Sigmoid colon (tissue), 7 donors: ENCODE measurements around the gene NEMP2. TPM values are rescaled to one million over a fixed set of nuclear protein-coding genes. Genes with fewer than 3 reads are reported as not detected.

ENCODE experiments used
- DNase-seq: peaks from one replicate; pipeline ENCODE4 v3.0.0-alpha.2; 2019
- H3K27ac ChIP-seq, 4 donors: fragments of 200-600 bp; sonication (generic); one replicate each; pipeline ENCODE4 v1.5.1; 2016 to 2019; ENCODE audit warnings: mild to moderate bottlenecking in 1 of 4
- H3K27me3 ChIP-seq, 3 donors: fragments of 200-600 bp; sonication (generic); one replicate each; pipeline ENCODE4 v1.5.1; 2019; ENCODE audit warnings: mild to moderate bottlenecking in 1 of 3
- H3K36me3 ChIP-seq, 4 donors: fragments of 200-600 bp; sonication (generic); one replicate each; pipeline ENCODE4 v1.5.1; 2016 to 2019
- H3K4me1 ChIP-seq, 4 donors: fragments of 200-600 bp; sonication (generic); one replicate each; pipeline ENCODE4 v1.5.1; 2017 to 2019
- H3K4me3 ChIP-seq, 4 donors: fragments of 200-600 bp; sonication (generic); one replicate each; pipeline ENCODE4 v1.5.1; 2017 to 2019; ENCODE audit warnings: mild to moderate bottlenecking in 2 of 4, moderate library complexity in 1 of 4
- H3K9me3 ChIP-seq, 4 donors: fragments of 200-600 bp in 3 of 4; sonication (generic) in 3 of 4; one replicate each; pipeline versions ENCODE4 v1.5.1 to v1.6.1; 2013 to 2019
- CTCF ChIP-seq, 4 experiments: fragments of 450-650 bp in 3 of 4; fragments of 200-600 bp in 1 of 4; IDR thresholded peaks; one replicate each; pipeline ENCODE4 v1.5.1; 2016 to 2019; ENCODE audit warnings: antibody characterized with exemption in 4 of 4, mild to moderate bottlenecking in 3 of 4, moderate library complexity in 2 of 4
- EP300 ChIP-seq, 4 donors: sonication (generic); formaldehyde crosslinking; IDR thresholded peaks; one replicate each; pipeline ENCODE4 v1.6.1; 2017; ENCODE audit warnings: antibody characterized with exemption in 4 of 4
- POLR2A ChIP-seq, 2 donors: fragments of 450-650 bp; IDR thresholded peaks; one replicate each; pipeline ENCODE4 v1.6.1; 2016; ENCODE audit warnings: antibody characterized with exemption in 2 of 2, mild to moderate bottlenecking in 2 of 2, moderate library complexity in 2 of 2
- POLR2AphosphoS5 ChIP-seq, 4 donors: sonication (generic); formaldehyde crosslinking; IDR thresholded peaks; one replicate each; pipeline ENCODE4 v1.6.1; 2017; ENCODE audit warnings: antibody characterized with exemption in 4 of 4
- WGBS, 2 donors: extraction: QIAGEN DNeasy Blood & Tissue Kit; methylation state at CpG; one replicate each; pipeline ENCODE4 v1.1.7; 2013; 5-methylcytosine and 5-hydroxymethylcytosine counted together
- intact Hi-C: fragments of 100-400 bp; cut with DNase I; formaldehyde crosslinking; loops from one replicate; pipeline ENCODE4 v1.15.1; 2023
- polyA plus RNA-seq, 3 donors: library from polyadenylated mRNA; stranded (reverse); fragments of 200-250 nt; gene quantifications; one replicate each; pipeline ENCODE4 v1.2.3, GENCODE V29; 2013
- total RNA-seq, 4 donors: library from RNA; depleted of rRNA; stranded (reverse); fragments of >200 nt; gene quantifications; one replicate each; pipeline ENCODE4 v1.1.0, GENCODE V29; 2016
- donor health status: healthy with polysubstance abuse.
- donor health status: Bipolar disorder and iron deficiency.
- donor health status: healthy.

The NEMP2 gene
- total and polyA plus RNA-seq, 7 donors: 0.23 to 6.8 (median 3.1) TPM

DNA sequence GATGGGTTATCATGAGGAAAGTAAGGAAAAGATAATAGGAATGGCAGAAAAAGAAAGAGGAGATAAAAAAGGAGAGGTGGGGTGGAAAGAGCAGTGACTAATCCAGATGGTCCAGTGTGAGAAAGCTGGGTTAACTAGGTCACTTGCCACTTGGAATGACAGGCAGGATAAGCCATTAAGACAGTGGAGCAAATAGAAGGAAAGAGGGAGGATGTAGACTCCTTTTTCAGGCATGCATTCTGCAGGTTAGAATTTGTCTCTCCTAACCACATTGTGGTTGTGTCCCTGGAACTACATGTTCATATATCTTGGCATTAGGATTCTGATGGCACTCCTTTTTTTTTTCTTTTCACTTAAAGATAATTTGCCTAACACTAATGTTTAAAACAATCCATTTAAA is 13.4 kb upstream of the NEMP2 start:
- H3K27ac ChIP-seq: no peak overlapping the region
- no peak overlapping the region for H3K4me3 ChIP-seq
- intact Hi-C loops: no loop called here
- peaks cover 0 to 6% (median 3%) of the 10 kb centered on the region in 4 donors for H3K4me1 ChIP-seq
- H3K9me3 ChIP-seq: no peaks in the 10 kb centered on the region
- TF ChIP-seq CTCF (IDR thresholded peaks at IDR 0.05) (no peak), POLR2AphosphoS5 (IDR thresholded peaks at IDR 0.05) (no peak), EP300 (IDR thresholded peaks at IDR 0.05) (no peak), POLR2A (IDR thresholded peaks at IDR 0.05) (no peak)
- no peak for DNase-seq
- H3K27me3 ChIP-seq: no peaks in the 10 kb centered on the region
- no peaks in the 10 kb centered on the region for H3K36me3 ChIP-seq

- no peak overlapping the region for H3K27ac ChIP-seq
- H3K4me3 ChIP-seq: no peak overlapping the region
- peaks cover 0 to 6% (median 3%) of the 10 kb centered on the region in 4 donors for H3K4me1 ChIP-seq
- peaks cover 0 to 2% (median 0%) of the 10 kb centered on the region in 4 donors for H3K9me3 ChIP-seq
- TF ChIP-seq EP300 (IDR thresholded peaks at IDR 0.05) (no peak), POLR2A (IDR thresholded peaks at IDR 0.05) (no peak), CTCF (IDR thresholded peaks at IDR 0.05) (no peak), POLR2AphosphoS5 (IDR thresholded peaks at IDR 0.05) (no peak)
- WGBS, 2 donors: 74 to 88% methylated on average over 3 of the region's 3 CpGs
- H3K36me3 ChIP-seq: no peaks in the 10 kb centered on the region
- intact Hi-C loops: no loop called here
- no peak for DNase-seq
- no peaks in the 10 kb centered on the region for H3K27me3 ChIP-seq
These were observed 12.2 kb upstream of the NEMP2 start for GRCh38 chr2:190546734-190547133.

DNA sequence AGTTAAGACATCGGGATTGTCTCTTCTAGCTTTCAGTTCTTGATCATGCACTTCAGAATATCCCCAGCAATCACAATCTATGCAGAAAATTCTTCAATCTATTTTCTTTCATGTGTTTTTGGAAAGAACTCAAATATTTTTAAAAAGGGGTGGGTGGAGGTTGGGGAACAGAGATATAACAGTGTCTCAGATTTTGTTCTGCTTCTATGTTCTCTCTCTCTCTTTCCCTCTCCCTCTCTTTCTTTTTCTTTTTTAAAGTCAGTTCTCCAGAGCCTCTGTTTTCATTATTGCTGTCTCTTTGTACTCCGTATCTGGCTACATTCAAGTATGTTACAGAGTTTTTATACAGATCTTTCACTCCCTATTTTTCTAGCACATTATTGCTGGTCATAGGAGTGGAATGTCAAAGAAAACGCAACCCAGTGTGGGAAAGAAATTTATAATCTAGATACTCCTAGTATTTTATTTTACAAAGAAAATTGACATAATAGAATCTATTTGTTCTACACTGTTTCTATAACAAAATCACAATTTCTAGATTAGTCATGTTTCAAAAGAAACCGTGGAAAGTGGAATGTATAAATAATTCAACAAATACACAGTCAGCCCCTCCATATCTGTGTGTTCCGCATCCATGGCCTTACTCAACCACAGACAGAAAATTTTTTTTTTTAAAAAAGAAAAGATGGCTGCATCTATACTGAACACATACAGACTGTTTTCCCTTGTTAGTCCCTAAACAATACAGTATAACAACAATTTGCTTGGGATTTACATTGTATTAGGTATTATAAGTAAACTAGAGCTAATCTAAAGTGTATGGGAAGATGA is 11.2 kb upstream of the NEMP2 start:
- peak overlapping the region; percentile 36 to 54 (median 40) for H3K27ac ChIP-seq
- no peaks in the 10 kb centered on the region for H3K27me3 ChIP-seq
- intact Hi-C loops: no loop called here
- WGBS, 2 donors: 75 to 91% methylated on average over 5 of the region's 5 CpGs
- no peak for DNase-seq
- H3K4me3 ChIP-seq: peak overlapping the region in 3 of 4 donors; percentile 21 to 35 (median 32)
- peaks cover 0 to 6% (median 0%) of the 10 kb centered on the region in 4 donors for H3K9me3 ChIP-seq
- peaks cover 0 to 6% (median 3%) of the 10 kb centered on the region in 4 donors for H3K4me1 ChIP-seq
- H3K36me3 ChIP-seq: no peaks in the 10 kb centered on the region
- TF ChIP-seq POLR2AphosphoS5 (IDR thresholded peaks at IDR 0.05) (no peak), CTCF (IDR thresholded peaks at IDR 0.05) (no peak), POLR2A (IDR thresholded peaks at IDR 0.05) (no peak), EP300 (IDR thresholded peaks at IDR 0.05) (no peak)

DNA sequence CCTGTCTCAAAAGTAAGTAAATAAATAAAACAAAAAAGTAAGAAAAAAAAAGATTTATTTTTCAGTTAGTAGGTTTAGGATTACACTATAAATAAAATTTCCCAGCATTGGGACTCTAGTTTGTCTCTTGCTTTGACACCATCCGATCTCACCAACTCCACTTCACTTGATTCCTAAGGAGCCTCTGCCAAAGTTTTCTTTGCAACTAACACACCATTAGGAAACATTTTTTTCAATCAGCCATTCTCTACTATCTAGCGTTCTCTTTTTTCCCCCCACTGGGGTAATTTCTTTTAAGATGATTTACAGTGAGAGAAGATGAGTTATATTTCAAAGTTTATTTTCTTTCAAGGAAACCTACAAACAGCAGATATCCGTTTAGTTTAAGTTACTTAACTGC is 10.6 kb upstream of the NEMP2 start:
- intact Hi-C loops: no loop called here
- no peaks in the 10 kb centered on the region for H3K27me3 ChIP-seq
- peaks cover 0 to 6% (median 3%) of the 10 kb centered on the region in 4 donors for H3K4me1 ChIP-seq
- no peak for TF ChIP-seq CTCF (IDR thresholded peaks at IDR 0.05)
- TF ChIP-seq POLR2A (IDR thresholded peaks at IDR 0.05): no peak
- TF ChIP-seq EP300 (IDR thresholded peaks at IDR 0.05): no peak
- TF ChIP-seq POLR2AphosphoS5 (IDR thresholded peaks at IDR 0.05): no peak
- peak overlapping the region in 3 of 4 donors; percentile 21 to 35 (median 32) for H3K4me3 ChIP-seq
- H3K9me3 ChIP-seq: peaks cover 2 to 11% (median 5%) of the 10 kb centered on the region in 4 donors
- H3K27ac ChIP-seq: peak overlapping the region; percentile 36 to 54 (median 40)
- DNase-seq: no peak
- 70 to 83% methylated on average over 3 of the region's 3 CpGs for WGBS, 2 donors
- H3K36me3 ChIP-seq: no peaks in the 10 kb centered on the region
